Astrocyte of the spinal cord (primary cell): ENCODE results near the gene ADGRF3.

Source experiments
- DNase-seq: peaks from one replicate; pipeline ENCODE4 v3.0.0; 2011; ENCODE audit warnings: low read depth, low spot score
- H3K4me3 ChIP-seq: 2 replicates; pipeline ENCODE4 v1.5.1; 2011; ENCODE audit warnings: low read depth, mild to moderate bottlenecking, low read length, moderate library complexity
- CTCF ChIP-seq: IDR thresholded peaks from 2 replicates; pipeline ENCODE4 v1.5.1; 2012; ENCODE audit warnings: low read depth, mild to moderate bottlenecking, low read length, inconsistent platforms
- in situ Hi-C: cut with HindIII; loops from 2 replicates; pipeline ENCODE4 v1.10.0; 2017; ENCODE audit warnings: low sequenced_read_pairs

Gene ADGRF3

DNA sequence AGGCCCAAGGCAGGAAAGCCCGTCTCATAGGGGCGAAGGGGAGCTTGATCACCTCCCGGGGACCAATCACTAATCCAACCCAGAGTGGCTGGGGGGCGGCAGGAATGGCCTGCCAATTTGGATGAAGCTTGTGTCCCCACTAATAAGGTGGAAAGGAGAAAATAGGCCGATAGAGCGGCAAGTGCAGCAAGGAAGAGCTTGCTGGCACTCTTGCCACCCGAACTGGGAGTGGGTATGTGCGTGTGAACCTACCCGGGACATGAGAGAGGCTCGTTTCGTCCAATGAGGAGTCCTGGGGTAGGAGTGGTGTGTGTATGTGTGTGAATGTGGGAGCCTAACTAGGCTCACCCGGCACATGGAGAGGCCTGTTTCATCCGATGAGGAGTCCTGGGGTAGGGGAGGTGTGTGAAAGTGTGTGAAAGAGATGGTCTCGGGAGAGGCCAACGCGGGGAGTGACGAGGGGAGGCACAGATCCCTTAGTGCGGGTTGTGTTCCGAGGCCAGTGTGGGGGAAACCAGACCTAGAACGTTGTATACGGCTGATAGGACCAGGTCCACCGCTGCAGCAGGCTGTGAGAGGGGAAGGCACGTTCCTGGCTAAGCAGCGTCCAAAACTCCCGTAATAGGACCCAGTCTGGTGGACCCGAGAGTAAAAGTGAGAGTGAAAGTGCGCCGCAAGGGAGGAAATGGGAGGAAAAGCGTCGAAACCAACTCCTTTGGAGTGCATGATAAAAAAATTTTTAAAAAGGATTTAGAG, 47.8 kb downstream of the ADGRF3 start:
- peak overlapping the region; percentile 38 for H3K4me3 ChIP-seq
- in situ Hi-C loops: no loop called here
- peak; percentile 48 for DNase-seq
- no peak for TF ChIP-seq CTCF

- in situ Hi-C loops: no loop called here
- TF ChIP-seq CTCF: no peak
- H3K4me3 ChIP-seq: peak overlapping the region; percentile 38
- DNase-seq: no peak
Measured at GRCh38 chr2:26298286-26298637, 48.3 kb downstream of the ADGRF3 start.

DNA sequence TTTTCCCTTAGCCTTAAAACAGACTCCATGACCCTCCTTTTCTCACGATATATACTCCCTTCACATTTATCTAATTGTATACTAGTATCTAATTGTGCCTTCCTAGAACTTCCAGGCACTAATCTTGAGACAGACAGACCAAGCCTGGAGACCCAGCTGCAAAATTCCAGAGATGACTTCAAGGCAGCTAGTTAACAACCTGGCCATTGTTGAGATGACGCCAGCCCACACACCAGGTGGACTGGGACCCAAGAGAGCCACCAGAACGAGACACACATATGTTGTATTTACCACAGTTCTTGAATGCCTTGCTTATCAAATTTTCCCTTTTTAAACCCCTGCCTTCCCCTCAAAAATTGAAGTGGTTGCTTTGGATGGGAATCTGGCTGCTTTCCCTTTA, 49.5 kb downstream of the ADGRF3 start:
- in situ Hi-C loops: no loop called here
- DNase-seq: no peak
- TF ChIP-seq CTCF: no peak
- H3K4me3 ChIP-seq: no peak overlapping the region

DNA sequence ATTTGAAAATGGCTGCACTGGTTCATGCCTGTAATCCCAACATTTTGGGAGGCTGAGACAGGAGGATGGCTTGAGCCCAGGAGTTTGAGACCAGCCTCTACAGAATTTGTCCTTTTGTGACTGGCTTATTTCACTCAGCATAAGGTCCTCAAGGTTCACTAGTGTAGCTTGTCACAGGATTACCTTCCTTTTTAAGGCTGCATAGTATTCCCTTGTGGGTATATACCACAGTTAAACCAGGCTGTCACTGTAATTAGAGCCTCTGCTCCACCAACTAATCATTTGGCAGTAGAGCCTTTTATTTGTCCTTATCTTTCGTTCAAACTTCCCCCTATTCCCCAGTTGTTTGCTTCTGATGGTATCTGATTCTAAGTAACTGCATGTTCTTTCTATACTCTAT, 51.1 kb downstream of the ADGRF3 start:
- H3K4me3 ChIP-seq: no peak overlapping the region
- in situ Hi-C loops: no loop called here
- no peak for TF ChIP-seq CTCF
- no peak for DNase-seq

DNA sequence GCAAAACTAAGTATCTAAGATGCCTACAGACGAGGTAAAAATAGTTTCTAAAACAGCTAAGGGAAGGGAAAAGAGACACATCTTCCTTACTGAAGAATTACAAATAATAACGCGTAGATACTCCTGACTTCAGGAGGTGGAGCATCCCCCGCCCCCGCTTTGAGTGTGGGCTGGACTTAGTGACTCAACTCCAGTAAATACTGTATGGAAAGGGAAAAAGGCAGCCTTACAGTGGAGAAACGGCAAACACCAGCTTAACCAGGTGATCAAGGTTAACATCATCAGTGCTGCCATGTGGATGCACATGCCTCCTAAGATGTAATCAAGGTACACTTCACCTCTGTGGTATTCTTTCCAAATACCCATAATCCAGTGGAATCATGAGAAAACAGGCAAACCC, 53.9 kb downstream of the ADGRF3 start:
- no peak for TF ChIP-seq CTCF
- peak; percentile 27 for DNase-seq
- H3K4me3 ChIP-seq: no peak overlapping the region
- in situ Hi-C loops: no loop called here

DNA sequence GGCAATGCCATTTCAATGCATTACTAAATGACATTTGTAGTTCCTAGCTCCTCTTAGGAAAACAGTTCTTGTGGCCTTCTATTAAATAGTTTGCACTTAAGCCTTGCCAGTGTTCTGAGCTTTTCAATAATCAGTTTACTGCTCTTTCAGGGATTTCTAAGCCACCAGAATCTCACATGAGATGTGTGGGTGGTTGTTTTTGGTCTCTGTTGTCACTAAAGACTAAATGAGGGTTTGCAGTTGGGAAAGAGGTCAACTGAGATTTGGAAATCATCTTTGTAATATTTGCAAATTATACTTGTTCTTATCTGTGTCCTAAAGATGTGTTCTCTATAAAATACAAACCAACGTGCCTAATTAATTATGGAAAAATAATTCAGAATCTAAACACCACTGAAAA, 56.6 kb downstream of the ADGRF3 start:
- TF ChIP-seq CTCF: no peak
- H3K4me3 ChIP-seq: no peak overlapping the region
- DNase-seq: no peak
- in situ Hi-C loops: no loop called here

DNA sequence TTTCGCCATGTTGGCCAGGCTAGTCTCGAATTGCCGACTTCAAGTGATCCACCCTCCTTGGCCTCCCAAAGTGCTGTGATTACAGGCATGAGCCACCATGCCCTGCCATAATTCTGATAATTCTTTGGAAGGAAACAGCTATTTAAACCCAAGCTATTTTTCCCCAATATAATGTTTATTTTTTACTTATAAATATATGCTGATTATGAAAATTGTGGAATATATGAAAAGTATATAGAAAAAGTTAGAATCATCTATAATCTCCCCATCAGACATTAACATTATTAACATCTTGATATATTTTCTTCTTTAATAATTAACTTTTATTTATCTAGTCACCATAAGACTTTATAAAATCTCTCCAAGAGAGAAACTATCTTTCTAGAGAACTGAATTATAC, 60.7 kb downstream of the ADGRF3 start:
- in situ Hi-C loops: no loop called here
- no peak for TF ChIP-seq CTCF
- no peak for DNase-seq
- no peak overlapping the region for H3K4me3 ChIP-seq
